ENCODE measurements around the gene MMP14.
"Not testable (repeated sequence)": the region's sequence is repeated elsewhere in the genome, so short reads cannot be mapped to it uniquely, and the experiment has no call there.

The MMP14 gene

GRCh38 chr14:22836301-22837113 is at the start of gene MMP14:
Gene MMP14 (plus strand): TSS chr14:22836585. CDS start chr14:22836818, 233 bp downstream.
- DNase-seq: no peak

GRCh38 chr14:22786685-22787084 is 49.7 kb upstream of the MMP14 start:
- DNase-seq: no peak

DNA sequence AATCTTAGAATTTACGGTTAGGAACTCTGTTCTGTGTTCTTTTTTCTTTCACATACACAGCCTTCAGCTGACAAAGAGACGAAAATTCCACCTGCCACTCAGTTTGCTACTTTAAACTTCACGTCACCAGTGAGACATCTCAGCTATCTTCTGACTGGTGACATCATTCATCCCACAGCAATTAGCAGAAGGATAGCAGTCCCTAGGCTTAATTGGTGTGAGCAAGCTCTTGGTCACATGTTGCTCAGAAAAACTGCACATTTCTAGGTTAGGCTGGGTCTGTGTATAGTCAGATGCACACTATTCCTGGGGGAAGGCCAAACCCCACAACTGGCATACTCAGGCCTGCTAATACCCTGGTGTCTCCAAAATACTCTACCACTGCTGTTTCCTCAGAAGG is 45.1 kb upstream of the MMP14 start:
- DNase-seq: no peak

- no peak for DNase-seq
Observed at GRCh38 chr14:22792158-22792557, 44.2 kb upstream of the MMP14 start.

DNA sequence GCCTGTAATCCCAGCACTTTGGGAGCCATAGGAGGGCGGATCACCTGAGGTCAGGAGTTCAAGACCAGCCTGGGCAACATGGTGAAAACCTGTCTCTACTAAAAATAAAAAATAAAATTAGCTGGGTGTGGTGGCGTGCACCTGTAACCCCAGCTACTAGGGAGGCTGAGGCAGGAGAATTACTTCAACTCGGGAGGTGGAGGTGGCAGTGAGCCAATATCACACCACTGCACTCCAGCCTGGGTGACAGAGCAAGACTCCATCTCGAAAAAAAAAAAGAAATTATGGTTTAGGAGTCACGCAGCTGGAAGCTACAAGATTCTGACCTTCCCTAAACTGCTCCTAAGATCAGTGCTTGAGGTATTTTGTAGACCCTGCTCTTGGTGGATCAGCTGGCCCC is 42.8 kb upstream of the MMP14 start:
- DNase-seq: not testable (repeated sequence)

DNA sequence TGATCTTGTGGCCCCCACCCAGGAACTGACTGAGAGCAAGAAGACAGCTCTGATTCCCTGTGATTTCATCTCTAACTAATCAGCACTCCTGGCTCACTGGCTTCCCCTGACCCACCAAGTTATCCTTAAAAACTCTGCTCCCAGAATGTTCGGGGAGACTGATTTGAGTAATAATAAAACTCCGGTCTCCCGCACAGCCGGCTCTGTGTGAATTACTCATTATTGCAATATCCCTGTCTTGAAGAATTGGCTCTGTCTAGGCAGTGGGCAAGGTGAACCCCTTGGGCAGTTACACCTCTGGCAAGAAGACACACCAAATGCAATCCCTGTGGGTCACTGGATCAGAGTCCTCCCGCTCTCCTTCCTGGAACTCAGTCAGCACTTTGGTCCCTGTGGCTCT is 42.4 kb upstream of the MMP14 start:
- DNase-seq: no peak

- no peak for DNase-seq
Observed at GRCh38 chr14:22794551-22794951, 41.8 kb upstream of the MMP14 start.

DNA sequence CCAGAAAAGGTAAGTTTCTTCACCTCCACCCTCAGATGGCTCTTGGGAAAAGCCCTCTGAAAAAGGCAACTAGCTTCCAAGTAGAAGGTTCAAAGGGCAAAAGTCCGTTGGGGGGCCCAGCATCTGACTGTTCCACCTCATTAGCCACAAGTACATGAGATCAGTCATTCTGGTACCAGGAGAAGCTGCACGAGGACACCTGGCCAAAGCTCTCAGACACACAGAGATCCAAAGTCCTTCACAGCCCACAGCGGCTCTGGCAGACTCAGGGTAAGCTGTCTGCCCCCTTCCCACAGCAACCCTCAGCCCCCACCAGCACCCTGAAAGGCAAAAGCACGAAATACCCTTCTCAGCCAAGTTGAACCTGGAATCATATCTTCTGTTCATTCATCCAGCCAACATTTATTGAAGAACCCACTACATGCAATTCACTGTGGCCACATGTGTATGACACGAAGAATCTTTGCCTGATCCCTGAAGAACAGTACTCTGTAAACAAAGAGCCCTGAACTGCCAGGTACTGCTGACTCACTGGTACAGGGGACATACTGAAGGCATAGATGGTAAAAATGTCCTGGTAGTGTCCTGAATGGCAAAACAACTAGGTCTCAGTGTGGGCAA is 40.2 kb upstream of the MMP14 start:
- no peak for DNase-seq

DNA sequence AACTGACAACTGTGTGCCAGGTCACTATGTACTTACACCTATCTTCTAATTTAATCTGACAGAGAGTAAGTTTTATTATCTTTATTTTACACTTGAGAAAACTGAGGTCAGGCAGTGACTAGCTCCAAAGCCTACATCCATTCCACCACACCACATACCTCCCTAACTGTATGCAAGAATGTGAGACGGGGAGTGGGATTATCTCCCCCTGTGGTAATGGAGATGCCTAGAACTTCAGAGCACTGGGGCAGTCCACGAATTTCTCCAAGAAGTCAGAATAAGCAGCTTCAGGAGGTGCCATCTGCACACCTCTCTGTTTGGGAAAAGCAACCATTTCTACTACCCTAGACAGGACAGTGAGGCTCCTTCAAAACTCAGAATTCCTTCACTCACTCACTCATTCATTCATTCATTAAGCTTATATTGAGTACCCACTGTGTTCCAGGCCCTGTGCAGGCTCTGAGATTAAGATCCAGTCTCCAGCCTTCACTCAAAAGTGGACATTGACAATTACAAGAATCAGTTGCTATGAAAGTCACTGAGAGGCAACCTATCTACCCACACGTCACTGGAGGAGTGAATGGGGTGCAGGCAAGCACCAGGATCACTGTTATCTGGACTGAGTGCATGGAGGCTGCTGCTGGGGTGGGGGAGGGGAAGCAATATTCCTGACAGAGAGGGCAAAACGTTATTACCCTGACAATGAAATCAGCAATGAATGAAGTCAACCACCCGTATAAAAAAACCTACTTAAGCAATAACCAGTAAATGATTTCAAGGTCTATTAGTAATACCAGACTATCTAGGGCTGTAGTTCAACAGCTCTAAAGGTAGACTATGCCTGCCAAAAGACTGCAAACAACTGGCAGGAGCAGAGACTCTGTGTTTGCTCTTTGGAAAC is 39.1 kb upstream of the MMP14 start:
- DNase-seq: no peak

DNA sequence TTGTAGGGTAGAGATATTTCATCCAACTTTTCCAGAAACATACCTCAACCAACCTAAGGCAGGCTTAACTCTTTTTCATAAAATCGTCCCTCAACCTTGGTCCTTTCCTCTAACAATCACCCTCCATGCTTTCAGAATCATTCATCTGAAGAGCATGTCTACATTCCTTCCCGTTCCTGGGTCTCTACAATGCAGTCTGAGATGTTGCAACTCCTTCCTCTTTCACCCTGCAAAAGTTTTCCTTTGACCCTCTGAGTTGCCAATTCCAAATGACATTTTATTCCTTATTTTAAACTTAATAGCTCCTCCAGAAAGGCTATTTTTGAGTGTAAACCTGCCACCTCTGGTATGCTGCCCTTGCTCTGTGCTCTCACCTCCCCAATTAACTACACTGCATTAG is 37.9 kb upstream of the MMP14 start:
- no peak for DNase-seq

GRCh38 chr14:22800346-22800745 is 36.0 kb upstream of the MMP14 start:
- DNase-seq: no peak

DNA sequence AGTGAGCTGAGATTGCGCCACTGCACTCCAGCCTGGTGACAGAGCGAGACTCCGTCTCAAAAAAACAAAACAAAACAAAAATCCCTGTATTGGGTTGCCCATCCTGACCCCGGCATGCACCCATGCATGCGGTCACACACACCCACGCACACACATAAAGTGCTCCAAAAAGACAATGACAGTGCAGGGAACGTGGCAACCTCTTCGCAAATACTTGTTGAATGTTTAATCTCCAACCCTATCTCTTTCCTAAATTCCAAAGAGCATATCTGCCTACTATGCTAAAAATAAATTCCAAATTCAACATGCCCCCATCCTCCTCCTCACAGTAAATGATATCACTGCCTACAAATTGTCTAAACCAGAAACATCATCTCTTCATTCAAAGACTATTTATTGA is 34.7 kb upstream of the MMP14 start:
- DNase-seq: no peak

GRCh38 chr14:22802860-22803686 is 33.3 kb upstream of the MMP14 start:
- DNase-seq: no peak

DNA sequence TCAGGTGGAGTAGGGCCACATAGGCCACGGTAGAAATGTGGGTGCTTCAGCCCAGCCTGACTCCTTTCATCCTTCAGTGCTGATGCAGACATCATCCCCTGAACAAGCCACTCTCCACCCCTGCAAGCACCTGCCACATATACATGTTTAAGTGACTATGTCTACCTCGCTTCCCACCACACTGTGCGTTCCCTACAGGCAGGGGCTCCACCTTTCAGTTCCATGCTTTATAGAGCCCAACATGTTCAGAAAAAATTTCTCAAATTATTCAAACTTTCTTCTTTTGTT is 32.8 kb upstream of the MMP14 start:
- no peak for DNase-seq

DNA sequence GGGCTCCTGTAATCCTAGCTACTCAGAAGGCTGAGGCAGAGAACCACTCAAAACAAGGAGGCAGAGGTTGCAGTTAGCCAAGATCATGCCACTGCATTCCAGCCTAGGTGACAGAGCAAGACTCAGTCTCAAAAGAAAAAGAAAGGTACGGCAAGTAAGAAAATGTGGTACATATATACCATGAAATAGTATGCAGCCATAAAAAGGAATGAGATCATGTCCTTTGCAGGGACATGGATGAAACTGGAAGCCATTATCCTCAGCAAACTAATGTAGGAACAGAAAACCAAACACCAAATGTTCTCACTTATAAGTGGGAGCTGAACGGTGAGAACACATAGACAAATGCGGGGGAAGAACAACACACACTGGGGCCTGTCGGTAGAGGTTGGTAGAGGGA is 31.1 kb upstream of the MMP14 start:
- not testable (repeated sequence) for DNase-seq

DNA sequence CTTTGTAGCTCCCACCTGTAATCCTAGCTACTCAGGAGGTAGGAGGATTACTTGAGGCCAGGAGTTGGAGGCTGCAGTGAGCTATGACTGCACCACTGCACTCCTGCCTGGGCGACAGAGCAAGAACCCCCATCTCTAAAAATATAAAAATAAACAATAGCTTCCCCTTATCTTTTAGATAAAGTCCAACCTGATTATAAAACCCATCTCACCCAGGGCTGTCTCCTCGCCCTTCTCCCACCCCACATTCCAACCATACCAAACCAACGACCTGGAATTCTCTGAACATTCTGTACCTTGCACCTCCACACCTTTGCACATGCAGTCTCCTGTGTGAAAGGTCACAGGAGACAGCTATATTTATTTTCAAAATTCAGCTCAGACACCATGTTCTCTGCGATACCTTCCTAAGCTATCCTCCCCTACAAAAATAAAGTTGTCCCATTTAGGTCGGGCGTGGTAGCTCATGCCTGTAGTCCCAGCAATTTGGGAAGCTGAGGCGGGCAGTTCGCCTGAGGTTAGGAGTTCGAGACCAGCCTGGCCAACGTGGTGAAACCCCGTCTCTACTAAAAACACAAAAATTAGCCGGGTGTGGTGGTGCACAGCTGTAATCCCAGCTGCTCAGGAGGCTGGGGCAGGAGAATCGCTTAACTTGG is 28.8 kb upstream of the MMP14 start:
- DNase-seq: no peak

- DNase-seq: no peak
Observed at GRCh38 chr14:22808388-22809209, 27.8 kb upstream of the MMP14 start.

DNA sequence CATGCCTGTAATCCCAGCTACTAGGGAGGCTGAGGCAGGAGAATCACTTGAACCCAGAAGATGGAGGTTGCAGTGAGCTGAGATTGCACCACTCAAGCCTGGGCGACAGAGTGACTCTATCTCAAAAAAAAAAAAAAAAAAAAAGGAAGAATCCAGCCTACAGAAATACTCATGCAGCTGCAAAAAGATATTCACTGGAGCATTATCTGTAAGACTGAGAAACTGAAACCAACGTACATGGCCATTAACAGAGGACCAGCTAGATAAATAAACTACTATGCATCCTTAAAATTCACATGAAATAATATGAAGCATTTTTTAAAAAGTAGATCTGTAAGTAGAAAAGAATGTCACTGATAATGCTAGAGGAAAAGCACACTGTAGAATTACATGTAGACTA is 24.7 kb upstream of the MMP14 start:
- no peak for DNase-seq

GRCh38 chr14:22812744-22813143 is 23.6 kb upstream of the MMP14 start:
- no peak for DNase-seq

DNA sequence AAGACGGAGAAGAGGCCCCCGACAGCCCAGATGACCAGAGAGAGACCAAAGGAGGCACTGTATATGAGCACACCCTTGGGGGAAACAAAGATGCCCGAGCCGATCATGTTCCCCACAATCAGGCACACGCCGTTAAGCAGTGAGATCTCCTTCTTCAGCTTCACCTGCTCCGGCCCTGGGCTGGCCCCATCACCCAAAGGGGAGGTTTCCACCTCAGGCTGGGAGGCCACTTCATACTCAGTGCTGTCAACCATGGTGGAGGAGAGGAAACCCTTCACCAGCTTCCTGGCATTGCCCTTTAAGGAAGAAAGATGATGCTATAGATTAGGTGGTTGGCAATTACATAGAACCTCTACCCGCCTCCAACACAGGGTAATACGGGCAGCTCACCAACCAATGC is 23.2 kb upstream of the MMP14 start:
- DNase-seq: no peak

DNA sequence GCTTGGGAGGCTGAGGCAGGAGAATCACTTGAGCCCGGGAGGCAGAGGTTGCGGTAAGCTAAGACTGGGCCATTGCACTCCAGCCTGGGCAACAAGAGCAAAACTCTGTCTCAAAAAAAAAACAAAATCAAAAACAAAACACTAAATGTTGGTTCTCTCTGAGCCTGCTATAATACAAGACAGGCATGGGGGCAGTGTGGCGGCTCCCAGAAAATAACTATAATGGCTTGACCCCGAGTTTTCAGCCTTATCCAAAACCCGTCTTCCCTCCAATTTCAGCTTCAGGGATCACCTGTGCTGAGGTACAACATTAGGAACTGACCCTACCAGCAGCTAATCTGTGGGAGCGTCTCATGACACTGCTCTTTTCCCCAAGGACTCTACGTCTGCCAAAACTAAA is 22.0 kb upstream of the MMP14 start:
- no peak for DNase-seq
